ENCODE measurements around the gene APOL1.

DNA sequence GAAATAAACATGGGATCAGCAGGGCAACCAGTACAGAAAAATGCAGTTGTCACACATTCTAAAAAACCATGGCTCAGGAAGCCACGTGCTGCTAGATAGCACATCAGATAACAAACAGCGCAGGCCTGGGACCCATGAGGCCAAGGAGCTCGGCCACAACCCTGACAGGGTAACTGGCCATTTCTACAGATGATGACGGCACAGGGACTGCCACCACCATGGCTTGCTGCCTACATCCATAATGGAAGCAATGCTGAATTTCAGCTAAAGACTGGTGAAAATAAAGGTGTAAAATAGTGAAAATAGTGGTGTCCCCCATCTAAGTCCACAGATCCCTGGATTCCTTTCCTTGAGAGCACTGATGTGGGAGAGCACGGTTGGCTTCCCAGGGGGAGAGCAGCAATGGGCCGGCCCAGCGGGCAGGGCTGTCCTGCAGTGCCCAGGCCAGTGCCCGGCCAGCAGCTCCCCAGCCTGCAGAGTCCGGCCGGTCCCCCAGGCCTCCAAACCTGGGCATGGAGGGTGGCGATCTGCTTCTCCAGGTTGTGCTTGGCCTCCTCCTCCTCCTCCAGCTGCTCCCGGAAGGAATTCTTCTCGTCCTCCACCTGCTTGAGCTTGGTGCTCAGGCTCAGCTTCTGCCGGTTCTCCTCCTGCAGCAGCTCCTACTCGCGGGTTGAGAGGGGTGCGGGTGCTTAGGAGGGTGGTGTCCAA lies 40.0 kb downstream of the APOL1 start:
- TF ChIP-seq, protein P1, sequence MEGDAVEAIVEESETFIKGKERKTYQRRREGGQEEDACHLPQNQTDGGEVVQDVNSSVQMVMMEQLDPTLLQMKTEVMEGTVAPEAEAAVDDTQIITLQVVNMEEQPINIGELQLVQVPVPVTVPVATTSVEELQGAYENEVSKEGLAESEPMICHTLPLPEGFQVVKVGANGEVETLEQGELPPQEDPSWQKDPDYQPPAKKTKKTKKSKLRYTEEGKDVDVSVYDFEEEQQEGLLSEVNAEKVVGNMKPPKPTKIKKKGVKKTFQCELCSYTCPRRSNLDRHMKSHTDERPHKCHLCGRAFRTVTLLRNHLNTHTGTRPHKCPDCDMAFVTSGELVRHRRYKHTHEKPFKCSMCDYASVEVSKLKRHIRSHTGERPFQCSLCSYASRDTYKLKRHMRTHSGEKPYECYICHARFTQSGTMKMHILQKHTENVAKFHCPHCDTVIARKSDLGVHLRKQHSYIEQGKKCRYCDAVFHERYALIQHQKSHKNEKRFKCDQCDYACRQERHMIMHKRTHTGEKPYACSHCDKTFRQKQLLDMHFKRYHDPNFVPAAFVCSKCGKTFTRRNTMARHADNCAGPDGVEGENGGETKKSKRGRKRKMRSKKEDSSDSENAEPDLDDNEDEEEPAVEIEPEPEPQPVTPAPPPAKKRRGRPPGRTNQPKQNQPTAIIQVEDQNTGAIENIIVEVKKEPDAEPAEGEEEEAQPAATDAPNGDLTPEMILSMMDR (IDR thresholded peaks at IDR 0.05), result no peak
- TF ChIP-seq ZFX (IDR thresholded peaks at IDR 0.05; ENCODE audit: borderline replicate concordance), result no peak

Data from 22Rv1 (cell line).